Fibroblast of skin of scalp (primary cell): ENCODE results near the gene MCRS1.

Source experiments
- DNase-seq: peaks from one replicate; pipeline ENCODE4 v3.0.0-alpha.2; 2013

MCRS1 gene

DNA sequence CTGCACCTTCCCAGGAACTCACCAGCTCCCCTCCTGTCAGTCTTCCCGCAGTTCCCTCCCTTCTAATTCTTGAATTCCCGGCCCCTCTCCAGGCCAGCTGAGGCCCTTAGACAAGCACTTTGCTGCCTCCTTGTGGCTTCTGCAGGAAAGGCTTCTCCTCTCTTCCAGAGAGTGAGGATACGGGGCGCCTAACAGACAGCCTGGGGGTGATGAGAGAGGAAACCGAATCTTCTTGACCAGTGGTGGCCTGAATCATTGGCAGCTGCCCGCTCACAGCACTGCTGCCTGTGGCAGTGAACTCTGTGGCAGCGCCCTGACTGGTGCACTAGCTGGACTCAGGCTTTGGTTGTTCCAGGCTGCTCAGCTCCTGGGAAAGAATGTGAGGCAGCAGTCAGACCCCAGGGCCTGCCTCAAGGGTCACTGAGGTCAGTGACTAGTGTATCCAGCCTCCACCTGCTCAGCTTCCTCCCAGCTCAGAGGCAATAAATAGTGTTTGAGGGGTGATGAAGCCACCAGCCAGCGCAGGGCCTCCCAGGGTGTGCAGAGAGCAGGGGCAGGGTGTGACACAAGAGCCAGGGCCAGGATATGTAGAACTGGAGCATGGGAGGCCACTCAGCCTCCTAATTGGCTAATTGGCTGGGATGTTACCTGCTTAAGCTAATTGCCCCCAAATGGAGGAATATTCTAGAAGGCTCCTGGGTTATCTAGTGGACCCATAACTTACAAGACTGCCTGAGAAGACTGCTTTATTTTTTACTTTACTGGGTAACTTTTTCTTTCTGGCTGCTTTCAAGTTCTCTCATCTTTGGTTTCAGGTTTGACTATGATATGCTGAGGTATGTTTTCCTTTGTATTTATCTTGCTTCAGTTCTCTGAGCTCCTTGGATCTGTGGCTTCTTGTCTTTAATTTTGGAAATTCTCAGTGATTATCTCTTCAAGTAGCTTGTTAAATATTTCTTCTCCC is 12.9 kb upstream of the MCRS1 start:
- peak; percentile 74 for DNase-seq

- no peak for DNase-seq
Observed at GRCh38 chr12:49578471-49579112, 10.7 kb upstream of the MCRS1 start.

DNA sequence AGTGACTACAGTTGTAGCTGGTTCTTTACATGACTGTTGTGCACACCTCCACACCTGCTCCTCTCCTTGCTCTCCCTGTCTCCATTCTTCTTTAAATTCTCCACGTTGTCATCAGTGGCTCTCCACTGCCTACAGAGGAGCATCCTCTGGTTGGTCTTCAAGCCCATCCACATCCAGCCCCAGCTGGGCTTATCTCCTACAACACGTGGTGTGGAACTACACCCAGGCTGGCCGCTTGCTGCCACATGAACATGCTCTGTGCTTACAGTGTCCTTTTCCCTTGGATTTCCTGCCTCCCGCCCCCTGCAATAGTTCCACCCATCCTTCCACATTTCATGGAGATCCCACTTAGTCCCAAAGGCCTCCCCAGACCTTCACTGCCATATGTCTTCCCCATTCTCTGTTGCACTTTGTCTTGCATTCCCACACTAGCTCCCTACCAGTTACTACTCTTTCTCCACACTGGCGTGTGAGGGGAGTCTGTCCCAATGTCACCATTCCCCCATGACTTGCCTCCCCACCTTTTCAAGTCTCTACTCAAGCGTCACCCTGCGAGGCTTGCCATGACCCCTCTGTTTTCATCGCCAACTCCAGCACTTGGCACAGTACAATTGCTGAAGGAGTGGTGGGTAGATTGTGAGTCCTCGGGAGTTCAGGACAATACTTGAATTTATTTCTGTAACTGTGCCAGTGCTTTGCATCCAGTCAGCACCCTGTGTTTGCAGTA is 9.8 kb upstream of the MCRS1 start:
- no peak for DNase-seq

DNA sequence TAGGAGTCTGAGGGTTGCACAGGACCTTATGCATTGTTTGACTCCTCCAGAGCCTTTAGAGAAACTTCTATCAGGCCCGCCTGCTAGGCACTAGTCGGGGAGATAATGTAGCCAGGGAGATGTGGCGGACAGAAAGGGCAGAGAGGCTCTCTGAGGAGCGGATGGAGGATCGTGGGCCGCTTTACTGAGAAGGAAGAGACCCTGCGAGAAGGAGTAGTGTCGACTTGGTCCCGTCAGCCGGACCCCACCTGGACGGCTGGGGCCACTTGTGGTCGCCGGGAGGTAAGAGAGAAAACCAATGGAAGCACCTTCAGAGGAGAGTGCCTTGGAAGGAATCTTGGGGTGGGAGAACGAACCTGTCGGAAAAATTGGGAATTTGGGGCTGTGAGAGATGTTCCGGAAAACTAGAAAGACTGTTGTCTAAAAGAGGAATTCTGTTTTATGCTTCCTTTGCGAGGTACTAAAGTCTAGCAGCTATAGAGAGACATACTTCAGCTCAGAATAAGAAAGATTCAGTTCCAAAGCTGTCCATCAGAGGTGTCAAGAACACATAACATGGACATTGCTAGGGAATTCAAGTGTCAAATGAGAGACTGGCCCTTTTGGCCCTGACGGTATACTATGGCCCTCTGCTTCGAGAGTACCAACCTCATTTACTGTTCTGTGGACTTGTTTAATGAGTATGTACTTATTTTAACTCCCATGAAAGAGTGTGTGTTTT is 660 bp upstream of the MCRS1 start:
- no peak for DNase-seq

DNA sequence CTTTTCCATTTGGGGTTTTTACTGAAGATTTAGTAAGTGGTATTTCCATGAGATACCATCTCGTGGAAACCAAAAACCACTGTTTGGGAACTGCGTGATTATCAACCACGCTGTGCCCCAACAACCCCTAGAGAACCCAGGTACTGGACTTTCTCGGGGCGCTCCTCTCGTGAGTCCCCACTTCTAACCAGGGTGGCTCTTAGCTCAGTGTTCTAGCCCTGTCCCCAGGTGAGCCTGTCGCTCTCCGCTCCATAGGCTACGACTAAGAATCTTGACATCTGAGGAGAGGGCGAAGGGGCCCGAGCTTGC is 686 bp downstream of the MCRS1 start:
- DNase-seq = no peak

DNA sequence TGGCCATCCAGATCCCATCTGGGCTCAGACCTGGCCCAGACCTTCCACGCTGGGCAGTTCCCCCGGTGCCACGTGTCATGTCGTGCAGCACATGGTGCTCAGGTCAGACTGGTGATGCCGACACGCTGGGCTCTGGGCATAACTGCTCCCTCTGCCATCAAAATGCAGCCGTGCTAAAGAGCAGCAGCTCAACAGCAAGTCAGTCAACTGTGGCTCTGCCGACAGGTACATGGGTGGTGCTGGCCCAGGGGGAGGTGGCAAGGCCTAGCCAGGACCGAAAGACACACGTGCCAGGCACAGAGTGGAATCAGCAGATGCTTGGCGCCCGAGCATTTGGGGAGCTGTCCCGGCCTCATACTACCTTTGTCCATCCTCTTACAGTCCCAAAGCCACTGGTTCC is 1.6 kb downstream of the MCRS1 start:
- DNase-seq = no peak

DNA sequence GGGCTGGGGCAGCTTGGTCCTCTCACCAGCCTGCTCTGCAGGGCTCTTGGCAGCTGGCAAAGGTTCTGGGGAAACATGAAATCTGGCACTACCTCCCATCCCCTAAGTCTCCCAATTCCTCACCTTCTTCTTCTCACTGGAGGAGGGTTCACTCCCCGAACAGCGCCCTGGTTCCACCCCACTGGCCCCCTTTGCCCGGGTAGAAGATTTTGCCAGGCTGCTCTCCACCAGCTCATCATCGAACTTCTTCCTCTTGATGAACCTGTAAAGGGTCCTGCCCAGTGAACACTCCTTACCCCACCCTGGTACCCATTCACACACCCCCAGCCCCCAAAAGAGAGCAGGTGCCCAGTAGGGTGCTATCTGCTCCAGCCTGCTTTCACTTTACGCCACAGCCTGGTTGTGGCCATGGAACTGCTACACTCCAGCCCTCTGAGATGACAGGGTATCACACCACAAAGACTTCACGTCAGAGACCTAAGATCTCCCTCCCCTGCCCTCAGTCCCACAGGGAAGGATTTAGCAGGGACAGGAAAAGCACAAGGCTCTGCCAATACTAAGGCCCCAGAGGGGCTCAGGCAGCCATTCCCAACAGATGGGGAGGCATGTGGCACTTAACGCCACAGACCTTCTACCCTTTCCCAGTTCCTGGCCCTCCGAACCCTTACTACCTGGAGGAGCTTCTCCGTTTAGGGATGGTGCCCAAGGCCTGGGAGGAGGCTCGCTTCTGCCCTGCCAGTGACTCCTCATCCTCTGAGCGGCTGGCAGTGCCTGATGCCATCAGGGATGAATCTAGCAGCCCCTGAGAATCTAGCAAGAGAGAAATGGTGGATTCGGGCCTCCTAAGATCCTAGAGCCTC is 2.3 kb downstream of the MCRS1 start:
- DNase-seq = no peak

DNA sequence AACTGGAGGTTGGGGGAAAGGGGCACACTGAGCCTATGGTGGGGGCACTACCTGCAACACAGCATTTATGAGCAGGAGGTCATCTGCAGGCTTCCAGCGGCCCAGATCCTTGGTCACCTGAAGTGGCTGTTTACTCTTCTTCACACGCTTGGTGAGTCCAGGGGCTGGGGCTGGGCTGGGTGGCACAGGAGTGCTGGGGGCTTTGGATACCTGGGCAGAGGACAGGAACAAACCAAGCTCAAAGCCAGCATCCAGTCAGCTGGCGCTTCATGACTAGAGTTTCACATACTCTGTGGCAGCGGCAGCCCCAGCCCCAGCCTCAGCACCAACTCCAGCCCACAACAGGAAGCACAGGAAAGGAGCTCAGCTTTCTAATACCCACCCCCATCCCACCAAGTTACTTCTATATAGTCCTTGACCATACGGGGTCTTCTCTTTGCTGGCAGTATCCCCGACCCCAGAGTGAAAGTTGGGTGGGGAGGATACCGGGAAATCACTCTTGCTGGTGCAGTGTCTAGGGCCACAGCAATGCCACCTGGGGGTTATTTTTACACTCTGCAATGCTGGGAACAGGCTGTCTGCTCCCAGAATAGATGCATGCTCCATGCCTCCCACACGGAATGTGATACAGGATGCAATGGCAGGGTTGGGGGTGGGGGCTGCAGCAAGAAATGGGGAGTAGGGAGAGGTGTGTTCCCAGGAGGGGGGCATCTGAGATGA is 3.1 kb downstream of the MCRS1 start:
- DNase-seq = no peak

DNA sequence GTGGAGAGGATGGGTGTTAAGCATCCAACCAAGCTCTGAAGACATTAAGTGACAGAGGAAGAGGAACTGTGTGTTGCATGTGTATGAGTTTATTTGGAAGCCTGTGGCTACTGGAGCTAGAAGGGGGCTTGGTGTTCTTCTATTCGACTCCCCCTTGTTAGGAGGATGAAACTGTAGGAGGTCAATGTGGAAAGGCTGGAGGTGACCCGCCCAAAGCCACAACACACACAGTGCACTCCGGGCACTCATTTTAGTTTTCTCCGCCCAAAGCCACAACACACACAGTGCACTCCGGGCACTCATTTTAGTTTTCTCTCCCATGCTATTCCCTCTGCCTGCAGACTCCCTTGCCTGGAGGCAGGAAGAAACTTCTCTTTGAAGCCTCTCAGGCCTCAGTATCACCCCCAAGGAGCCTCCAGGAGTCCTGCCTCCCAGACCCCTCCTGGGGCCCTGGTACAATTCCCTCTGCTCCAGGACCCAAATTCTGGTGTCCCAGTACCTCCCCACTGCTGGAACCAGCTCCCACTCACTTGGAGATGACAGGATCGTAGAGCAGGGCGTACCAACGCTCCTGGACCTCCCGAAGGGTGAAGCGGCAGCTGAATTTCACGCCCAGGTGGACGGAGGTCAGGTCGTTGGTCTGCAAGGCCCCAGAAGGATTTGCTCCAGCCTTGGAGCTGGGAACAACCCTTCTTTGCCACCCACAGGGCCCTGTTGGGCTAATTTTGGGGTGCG is 3.8 kb downstream of the MCRS1 start:
- DNase-seq = no peak

- no peak for DNase-seq
Observed at GRCh38 chr12:49562831-49563230, 5.1 kb downstream of the MCRS1 start.

DNA sequence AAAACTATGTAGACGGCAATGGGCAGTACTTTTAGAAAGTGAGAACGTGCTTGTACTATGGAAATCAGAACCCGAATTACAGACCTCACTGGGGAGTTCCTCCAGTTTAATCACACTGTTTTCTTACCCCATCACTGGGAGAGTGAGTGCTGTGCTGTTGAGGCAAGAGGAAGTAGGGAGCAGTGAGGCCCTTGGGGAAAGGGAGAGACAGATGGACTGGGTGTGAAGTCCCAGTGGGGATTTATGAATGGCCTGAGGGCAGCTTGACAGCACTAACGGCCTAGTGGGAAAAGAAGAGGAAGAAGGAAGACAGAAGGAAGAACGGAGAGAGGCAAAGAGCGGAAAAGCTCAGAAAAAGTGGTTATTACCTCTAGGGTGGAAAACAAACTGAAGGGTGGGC is 5.7 kb downstream of the MCRS1 start:
- no peak for DNase-seq

DNA sequence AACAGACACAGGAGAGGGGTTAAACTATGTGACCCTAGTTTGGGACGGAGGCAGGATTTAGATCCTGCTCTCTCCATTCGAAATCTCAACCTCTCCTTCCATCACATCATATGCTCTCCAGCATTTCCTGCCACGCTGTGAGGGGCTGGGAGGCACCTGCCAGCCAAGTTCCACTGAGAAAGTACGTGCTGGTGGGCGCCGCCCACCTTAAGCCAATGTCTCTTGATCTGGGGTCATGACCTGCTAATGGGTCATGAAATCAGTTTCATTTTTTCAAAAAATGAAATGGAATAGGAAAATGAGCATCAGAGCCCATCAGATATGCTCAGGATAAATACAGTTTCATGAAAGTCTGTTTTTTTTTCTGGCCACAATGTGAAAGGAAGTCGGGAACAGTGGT is 7.2 kb downstream of the MCRS1 start:
- DNase-seq = no peak

- no peak for DNase-seq
Observed at GRCh38 chr12:49559011-49559675, 8.8 kb downstream of the MCRS1 start.

DNA sequence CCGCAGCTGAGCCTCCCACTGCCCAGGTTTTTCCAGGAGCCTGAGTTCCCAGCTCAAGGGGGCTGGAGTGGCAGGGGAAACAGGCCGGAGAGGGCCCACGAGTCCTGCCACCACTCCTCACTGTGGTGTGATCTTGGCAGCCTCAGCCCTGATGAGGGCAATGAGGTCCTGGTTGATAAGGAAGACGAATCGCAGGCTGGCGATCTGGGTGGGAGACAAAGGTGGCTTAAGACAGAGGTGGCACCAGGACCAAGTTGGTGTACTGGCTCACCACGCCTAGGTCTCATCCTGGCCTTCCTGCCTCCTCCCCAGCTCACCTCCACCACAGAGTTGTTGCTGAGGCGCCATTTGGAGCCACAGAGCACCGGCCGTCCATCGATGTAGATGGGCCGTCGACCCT is 9.4 kb downstream of the MCRS1 start:
- DNase-seq = no peak

- no peak for DNase-seq
Observed at GRCh38 chr12:49557917-49558215, 10.1 kb downstream of the MCRS1 start.

DNA sequence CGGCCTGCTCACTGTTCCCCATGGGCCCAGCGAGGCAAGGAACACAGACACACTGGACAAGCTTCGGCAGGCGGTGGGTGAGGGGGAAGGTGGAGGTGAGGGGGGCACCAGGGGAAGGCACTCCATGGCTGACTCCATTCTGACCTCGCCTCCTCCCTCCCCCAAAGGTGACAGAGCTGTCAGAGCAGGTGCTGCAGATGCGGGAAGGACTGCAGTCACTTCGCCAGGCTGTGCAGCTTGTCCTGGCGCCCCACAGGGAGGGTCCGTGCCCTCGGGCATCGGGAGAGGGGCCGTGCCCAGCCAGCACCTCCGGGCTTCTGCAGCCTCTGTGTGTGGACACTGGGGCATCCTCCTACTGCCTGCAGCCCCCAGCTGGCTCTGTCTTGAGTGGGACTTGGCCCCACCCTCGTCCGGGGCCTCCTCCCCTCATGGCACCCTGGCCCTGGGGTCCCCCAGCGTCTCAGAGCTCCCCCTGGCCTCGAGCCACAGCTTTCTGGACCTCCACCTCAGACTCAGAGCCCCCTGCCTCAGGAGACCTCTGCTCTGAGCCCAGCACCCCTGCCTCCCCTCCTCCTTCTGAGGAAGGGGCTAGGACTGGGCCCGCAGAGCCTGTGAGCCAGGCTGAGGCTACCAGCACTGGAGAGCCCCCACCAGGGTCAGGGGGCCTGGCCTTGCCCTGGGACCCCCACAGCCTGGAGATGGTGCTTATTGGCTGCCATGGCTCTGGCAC is 10.6 kb downstream of the MCRS1 start:
- DNase-seq = no peak

- DNase-seq = no peak
Observed at GRCh38 chr12:49556391-49557186, 11.4 kb downstream of the MCRS1 start.

DNA sequence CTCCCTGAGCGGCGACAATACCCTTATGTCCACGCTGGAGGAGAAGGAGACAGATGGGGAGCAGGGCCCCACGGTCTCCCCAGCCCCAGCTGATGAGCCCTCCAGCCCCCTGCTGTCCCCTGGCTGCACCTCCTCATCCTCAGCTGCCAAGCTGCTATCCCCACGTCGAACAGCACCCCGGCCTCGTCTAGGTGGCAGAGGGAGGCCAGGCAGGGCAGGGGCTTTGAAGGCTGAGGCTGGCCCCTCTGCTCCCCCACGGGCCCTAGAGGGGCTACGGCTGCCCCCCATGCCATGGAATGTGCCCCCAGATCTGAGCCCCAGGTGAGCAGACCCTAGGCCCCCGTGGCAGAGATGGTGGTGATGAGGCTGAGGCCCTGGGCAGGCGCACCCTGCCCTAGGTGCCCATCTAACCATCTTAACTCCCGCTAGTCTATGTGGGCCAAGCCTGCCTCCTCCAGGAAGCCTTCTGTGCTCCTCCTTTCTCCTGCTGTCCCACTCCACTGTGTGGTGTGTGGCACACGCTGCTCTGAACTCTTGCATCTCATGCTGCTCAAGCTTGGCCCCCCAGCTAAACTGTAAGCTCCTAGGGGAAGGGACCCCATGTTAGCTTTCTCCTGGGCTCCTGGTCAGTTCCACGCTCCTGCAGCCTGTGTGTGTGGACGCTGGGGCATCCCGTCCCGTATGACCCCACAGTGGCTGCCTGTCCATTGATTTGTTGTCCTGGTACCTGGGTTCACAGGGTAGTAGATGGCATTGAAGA is 12.1 kb downstream of the MCRS1 start:
- DNase-seq = no peak
